HEK293T (cell line): ENCODE results near the gene ATP8A2.

Experiments
- CTCF ChIA-PET: fragments of 350-600 bp; formaldehyde crosslinking; extraction: SDS; loops from one replicate; lab custom pipeline; 2021; ENCODE audit warnings: antibody characterized with exemption, inconsistent platforms; lab: Yijun Ruan, JAX
- POLR2A ChIA-PET: fragments of 350-600 bp; formaldehyde crosslinking; extraction: SDS; loops from one replicate; lab custom pipeline; 2020; ENCODE audit warnings: antibody characterized with exemption, inconsistent platforms; lab: Yijun Ruan, JAX
- DNase-seq: peaks from one replicate; pipeline ENCODE4 v3.0.0; 2012; ENCODE audit warnings: mixed read lengths; ENCODE audit errors: extremely low spot score
- ARNT ChIP-seq: fragments of 450-650 bp; IDR thresholded peaks from 2 replicates; pipeline ENCODE4 v1.6.1; 2017; ENCODE audit warnings: mild to moderate bottlenecking
- BHLHE40 ChIP-seq: fragments of 450-650 bp; IDR thresholded peaks from 2 replicates; pipeline ENCODE4 v1.6.1; 2016; ENCODE audit warnings: mild to moderate bottlenecking, moderate library complexity, borderline replicate concordance
- CTBP1 ChIP-seq: fragments of 450-650 bp; IDR thresholded peaks from 2 replicates; pipeline ENCODE4 v1.6.1; 2016; ENCODE audit warnings: borderline replicate concordance
- ELF4 ChIP-seq: fragments of 450-650 bp; IDR thresholded peaks from 2 replicates; pipeline ENCODE4 v1.6.1; 2017; ENCODE audit warnings: antibody characterized with exemption
- FOXA1 ChIP-seq: fragments of 450-650 bp; IDR thresholded peaks from 2 replicates; pipeline ENCODE4 v1.6.1; 2016; ENCODE audit warnings: mild to moderate bottlenecking
- FOXK2 ChIP-seq: fragments of 450-650 bp; IDR thresholded peaks from 2 replicates; pipeline ENCODE4 v1.6.1; 2016; ENCODE audit warnings: mild to moderate bottlenecking
- FOXM1 ChIP-seq: fragments of 450-650 bp; IDR thresholded peaks from 2 replicates; pipeline ENCODE4 v1.6.1; 2017; ENCODE audit warnings: mild to moderate bottlenecking, borderline replicate concordance
- HDGF ChIP-seq: fragments of 450-650 bp; IDR thresholded peaks from 2 replicates; pipeline ENCODE4 v1.6.1; 2017; ENCODE audit warnings: antibody characterized with exemption, borderline replicate concordance
- L3MBTL2 ChIP-seq: fragments of 450-650 bp; conservative IDR thresholded peaks from 2 replicates; pipeline ENCODE4 v1.6.1; 2016; ENCODE audit warnings: mild to moderate bottlenecking
- LEF1 ChIP-seq: fragments of 450-650 bp; IDR thresholded peaks from 2 replicates; pipeline ENCODE4 v1.6.1; 2017; ENCODE audit warnings: mild to moderate bottlenecking, borderline replicate concordance
- NFRKB ChIP-seq: fragments of 450-650 bp; IDR thresholded peaks from 2 replicates; pipeline ENCODE4 v1.6.1; 2016; ENCODE audit warnings: mild to moderate bottlenecking, moderate library complexity
- PKNOX1 ChIP-seq: fragments of 450-650 bp; IDR thresholded peaks from 2 replicates; pipeline ENCODE4 v1.6.1; 2016
- SP1 ChIP-seq: fragments of 450-650 bp; IDR thresholded peaks from 2 replicates; pipeline ENCODE4 v1.6.1; 2017
- SUZ12 ChIP-seq: fragments of 450-650 bp; IDR thresholded peaks from 2 replicates; pipeline ENCODE4 v1.6.1; 2016; ENCODE audit warnings: mild to moderate bottlenecking
- TARDBP ChIP-seq: fragments of 450-650 bp; IDR thresholded peaks from 2 replicates; pipeline ENCODE4 v1.6.1; 2016
- ZNF384 ChIP-seq: fragments of 450-650 bp; IDR thresholded peaks from 2 replicates; pipeline ENCODE4 v1.6.1; 2016

ATP8A2 gene

GRCh38 chr13:25608181-25608580, 236.4 kb downstream of the ATP8A2 start:
- POLR2A ChIA-PET: no interaction called here
- CTCF ChIA-PET: no interaction called here
- no peak for DNase-seq
- TF ChIP-seq LEF1: no peak
- no peak for TF ChIP-seq TARDBP
- TF ChIP-seq SUZ12: no peak

- ChIA-PET POLR2A (no interaction called here), CTCF (no interaction called here)
- TF ChIP-seq NFRKB (no peak), ARNT (no peak)
- no peak for DNase-seq
Measured at GRCh38 chr13:25616674-25617073, 244.9 kb downstream of the ATP8A2 start.

GRCh38 chr13:25619897-25620296, 248.1 kb downstream of the ATP8A2 start:
- ChIA-PET POLR2A (no interaction called here), CTCF (no interaction called here)
- no peak for DNase-seq
- TF ChIP-seq L3MBTL2 (no peak), FOXM1 (no peak), LEF1 (no peak), ELF4 (no peak), ARNT (no peak), FOXK2 (no peak), SUZ12 (no peak), PKNOX1 (no peak), ZNF384 (no peak), NFRKB (no peak), BHLHE40 (no peak), SP1 (no peak), TARDBP (no peak), HDGF (no peak), FOXA1 (no peak), CTBP1 (no peak)

- no peak for DNase-seq
- TF ChIP-seq SP1: no peak
- no peak for TF ChIP-seq FOXK2
- no peak for TF ChIP-seq SUZ12
- no peak for TF ChIP-seq FOXA1
- ChIA-PET POLR2A (no interaction called here), CTCF (no interaction called here)
Measured at GRCh38 chr13:25625414-25625813, 253.6 kb downstream of the ATP8A2 start.

- CTCF ChIA-PET: no interaction called here
- no peak for DNase-seq
- TF ChIP-seq FOXM1 (no peak), BHLHE40 (no peak), ZNF384 (no peak), FOXK2 (no peak), TARDBP (no peak), FOXA1 (no peak), CTBP1 (no peak), HDGF (no peak)
- POLR2A ChIA-PET: no interaction called here
Measured at GRCh38 chr13:25630329-25630900, 258.6 kb downstream of the ATP8A2 start.

GRCh38 chr13:25632166-25632888, 260.6 kb downstream of the ATP8A2 start:
- ChIA-PET POLR2A (no interaction called here), CTCF (no interaction called here)
- TF ChIP-seq TARDBP (no peak), FOXM1 (no peak), FOXA1 (no peak), BHLHE40 (no peak), SUZ12 (no peak), NFRKB (no peak), ELF4 (no peak), ZNF384 (no peak), PKNOX1 (no peak)
- no peak for DNase-seq

- CTCF ChIA-PET: no interaction called here
- TF ChIP-seq L3MBTL2: no peak
- no peak for TF ChIP-seq PKNOX1
- TF ChIP-seq ELF4: no peak
- no peak for TF ChIP-seq FOXK2
- no peak for TF ChIP-seq FOXA1
- TF ChIP-seq ARNT: no peak
- no peak for TF ChIP-seq TARDBP
- TF ChIP-seq SP1: no peak
- TF ChIP-seq CTBP1: no peak
- no peak for TF ChIP-seq FOXM1
- no peak for TF ChIP-seq NFRKB
- no peak for TF ChIP-seq BHLHE40
- TF ChIP-seq SUZ12: no peak
- TF ChIP-seq ZNF384: no peak
- no peak for TF ChIP-seq HDGF
- TF ChIP-seq LEF1: no peak
- POLR2A ChIA-PET: no interaction called here
Measured at GRCh38 chr13:25633093-25633492, 261.3 kb downstream of the ATP8A2 start.

More at GRCh38 chr13:25633093-25633492, 261.3 kb downstream of the ATP8A2 start:
- no peak for DNase-seq
